Endothelial cell of umbilical vein (primary cell): ENCODE measurements around the gene LRP5. TPM values are rescaled to one million over a fixed set of nuclear protein-coding genes. Genes with fewer than 3 reads are reported as not detected.

Experiments
- BruUV-seq: library from RNA; stranded (reverse); fragments of 400-500 nt; replicated peaks from 2 replicates; lab custom pipeline; 2021; lab: Mats Ljungman, UMichigan
- CTCF ChIA-PET: fragments of 300-600, 350-600 bp; sonication (Branson Sonifier 250); formaldehyde crosslinking; loops from one replicate; lab custom pipeline; 2021; ENCODE audit warnings: antibody characterized with exemption, inconsistent platforms; lab: Charles Lee
- POLR2A ChIA-PET: fragments of 300-600, 350-600 bp; sonication (Branson Sonifier 250); formaldehyde crosslinking; loops from one replicate; lab custom pipeline; 2021; ENCODE audit warnings: antibody characterized with exemption, inconsistent platforms; lab: Charles Lee
- DNase-seq: peaks from one replicate; pipeline ENCODE4 v3.0.0-alpha.2; 2011; ENCODE audit warnings: low read depth, low spot score
- FAIRE-seq: peaks from 2 replicates; lab custom pipeline; 2011; peaks lifted over from hg19 to GRCh38; lab: Jason Lieb, UNC
- H2AFZ ChIP-seq: 2 replicates; pipeline ENCODE4 v1.6.0; 2012; ENCODE audit warnings: low read depth, low read length, control low read depth, inconsistent platforms
- H3K27ac ChIP-seq: 2 replicates; pipeline ENCODE4 v1.5.1; 2011; ENCODE audit warnings: low read depth, mild to moderate bottlenecking, control low read depth, low read length, moderate library complexity; ENCODE audit not compliant: insufficient read depth
- H3K27me3 ChIP-seq, 2 experiments: 2 replicates each; pipeline versions ENCODE4 v1.6.0 to v1.6.1; 2011; ENCODE audit warnings: low read length in 2 of 2, mixed read lengths in 1 of 2; ENCODE audit not compliant: control insufficient read depth in 2 of 2, insufficient read depth in 2 of 2
- H3K36me3 ChIP-seq, 2 experiments: 2 replicates in 1 of 2; 3 replicates in 1 of 2; pipeline ENCODE4 v1.5.1; 2011; ENCODE audit warnings: low read length in 2 of 2, mild to moderate bottlenecking in 1 of 2, moderate library complexity in 1 of 2; ENCODE audit not compliant: control insufficient read depth in 2 of 2, insufficient read depth in 2 of 2; ENCODE audit errors: extremely low read depth in 1 of 2
- H3K4me1 ChIP-seq: 3 replicates; pipeline ENCODE4 v1.5.1; 2011; ENCODE audit warnings: mild to moderate bottlenecking, low read length; ENCODE audit not compliant: control insufficient read depth, insufficient read depth; ENCODE audit errors: extremely low read depth
- H3K4me2 ChIP-seq: 2 replicates; pipeline ENCODE4 v1.6.1; 2011; ENCODE audit warnings: low read length, control low read depth, mixed read lengths; ENCODE audit not compliant: insufficient read depth
- H3K4me3 ChIP-seq, 3 experiments: fragments of 200-600 bp in 1 of 3; sonication (generic), shearing (Covaris generic) in 1 of 3; replicated peaks in 1 of 3; 2 replicates each; pipeline ENCODE4 v1.5.1; 2011 to 2016; ENCODE audit warnings: control low read depth in 3 of 3, low read length in 3 of 3, mild to moderate bottlenecking in 2 of 3, inconsistent platforms in 1 of 3, low read depth in 1 of 3, moderate library complexity in 1 of 3; ENCODE audit not compliant: insufficient read depth in 1 of 3
- H3K79me2 ChIP-seq: 2 replicates; pipeline ENCODE4 v1.6.0; 2012; ENCODE audit warnings: low read length, inconsistent platforms; ENCODE audit not compliant: control insufficient read depth, insufficient read depth
- H3K9ac ChIP-seq: replicated peaks from 2 replicates; pipeline ENCODE3; 2011; ENCODE audit warnings: low read length, control low read depth; ENCODE audit not compliant: insufficient read depth; ENCODE audit errors: extremely low read depth
- H3K9me1 ChIP-seq: replicated peaks from 3 replicates; pipeline ENCODE4 v1.6.0; 2011; ENCODE audit warnings: mild to moderate bottlenecking, low read length; ENCODE audit not compliant: control insufficient read depth, insufficient read depth; ENCODE audit errors: extremely low read depth
- H3K9me3 ChIP-seq: replicated peaks from 2 replicates; pipeline ENCODE4 v1.5.1; 2012; ENCODE audit warnings: low read length, inconsistent platforms; ENCODE audit not compliant: control insufficient read depth, insufficient read depth
- H4K20me1 ChIP-seq: replicated peaks from 2 replicates; pipeline ENCODE3; 2011; ENCODE audit warnings: mild to moderate bottlenecking, low read length; ENCODE audit not compliant: control insufficient read depth, insufficient read depth; ENCODE audit errors: extremely low read depth
- CTCF ChIP-seq, 2 donors: IDR thresholded peaks; 1 replicate in 1 of 2; 2 replicates in 1 of 2; pipeline ENCODE4 v1.5.1; 2011; ENCODE audit warnings: low read length in 2 of 2, mild to moderate bottlenecking in 2 of 2, moderate library complexity in 2 of 2, control low read depth in 1 of 2, inconsistent platforms in 1 of 2, low read depth in 1 of 2; ENCODE audit not compliant: insufficient read depth in 1 of 2; ENCODE audit errors: extremely low read depth in 1 of 2
- EZH2 ChIP-seq: IDR thresholded peaks from 2 replicates; pipeline ENCODE4 v1.6.1; 2012; ENCODE audit warnings: borderline replicate concordance, low read depth, mild to moderate bottlenecking, moderate library complexity, low read length, inconsistent platforms; ENCODE audit not compliant: severe bottlenecking
- FOS ChIP-seq: IDR thresholded peaks from 2 replicates; pipeline ENCODE4 v1.6.1; 2011; ENCODE audit warnings: mild to moderate bottlenecking, low read length, moderate library complexity, borderline replicate concordance; ENCODE audit not compliant: insufficient read depth
- GATA2 ChIP-seq: IDR thresholded peaks from 2 replicates; pipeline ENCODE4 v1.7.0; 2011; ENCODE audit warnings: low read depth, mild to moderate bottlenecking, moderate library complexity, mixed read lengths, low read length; ENCODE audit not compliant: insufficient read length, insufficient read depth
- JUN ChIP-seq: IDR thresholded peaks from 2 replicates; pipeline ENCODE4 v1.6.1; 2011; ENCODE audit warnings: borderline replicate concordance, low read depth; ENCODE audit not compliant: insufficient read length, insufficient read depth
- MAX ChIP-seq: IDR thresholded peaks from 2 replicates; pipeline ENCODE4 v1.6.1; 2011; ENCODE audit not compliant: insufficient read depth, insufficient read length
- MYC ChIP-seq: IDR thresholded peaks from one replicate; pipeline ENCODE4 v1.6.1; 2011; ENCODE audit warnings: mild to moderate bottlenecking, low read depth, low read length
- POLR2A ChIP-seq: IDR thresholded peaks from 2 replicates; pipeline ENCODE4 v1.6.1; 2012; ENCODE audit warnings: low read depth, mild to moderate bottlenecking, control low read depth, low read length
- POLR2AphosphoS5 ChIP-seq: IDR thresholded peaks from 2 replicates; pipeline ENCODE4 v1.6.1; 2012; ENCODE audit warnings: low read depth, mild to moderate bottlenecking, control low read depth, low read length, moderate library complexity; ENCODE audit not compliant: insufficient read depth
- dilution Hi-C: fragments of 300-500 bp; cut with MboI; formaldehyde crosslinking; loops from one replicate; pipeline ENCODE4 v1.15.0; 2019; ENCODE audit warnings: low sequenced_read_pairs; ENCODE audit not compliant: extremely low pct_ligation_motif_present
- intact Hi-C: fragments of 100-400 bp; cut with micrococcal nuclease; formaldehyde crosslinking; loops from one replicate; pipeline ENCODE4 v1.10.0; 2022
- polyA plus RNA-seq, 4 experiments: library from polyadenylated mRNA; depleted of rRNA in 3 of 4; stranded (reverse) in 3 of 4; unstranded in 1 of 4; fragments of >200 nt; gene quantifications; 2 replicates each; pipeline versions ENCODE4 v1.2.1 to v1.2.3, GENCODE V29; 2011 to 2012; ENCODE audit warnings: missing spikeins in 1 of 4
- total RNA-seq: library from RNA; stranded (reverse); gene quantifications from 2 replicates; pipeline ENCODE4 v1.2.3, GENCODE V29; 2021

The LRP5 gene
- total and polyA plus RNA-seq, 2 donors (not counting 3 experiments of a cell fraction or from before 2014, with no cell fraction given) = 35.1 to 51.8 TPM

- TF ChIP-seq MYC = no peak
- no peak for TF ChIP-seq GATA2
- TF ChIP-seq JUN = no peak
- TF ChIP-seq POLR2A = no peak
- no peak for TF ChIP-seq POLR2AphosphoS5
- no peak for TF ChIP-seq EZH2
- no peak for TF ChIP-seq FOS
- no peak for TF ChIP-seq MAX
- no peak for TF ChIP-seq CTCF (IDR thresholded peaks at IDR 0.05; ENCODE audit: extremely low read depth in 1 of 2, insufficient read depth in 1 of 2, low read depth in 1 of 2, low read length in 2 of 2)
Measured at GRCh38 chr11:68302256-68302655, 10.1 kb upstream of the LRP5 start.

More at GRCh38 chr11:68302256-68302655, 10.1 kb upstream of the LRP5 start:
- H3K36me3 ChIP-seq = no peaks in the 10 kb centered on the region
- no peak overlapping the region for H3K4me3 ChIP-seq
- no peaks in the 10 kb centered on the region for H3K4me1 ChIP-seq
- no peaks in the 10 kb centered on the region for H3K27me3 ChIP-seq
- H3K9me1 ChIP-seq = no peaks in the 10 kb centered on the region
- DNase-seq (no peak), FAIRE-seq (no peak)
- no peaks in the 10 kb centered on the region for H3K79me2 ChIP-seq
- no peak overlapping the region for H3K27ac ChIP-seq
- CTCF ChIA-PET = no interaction called here
- no peak overlapping the region for H2AFZ ChIP-seq
- intact Hi-C loops = no loop called here
- no peak overlapping the region for H3K4me2 ChIP-seq
- no peaks in the 10 kb centered on the region for H3K9me3 ChIP-seq
- dilution Hi-C loops = no loop called here
- no peaks in the 10 kb centered on the region for H4K20me1 ChIP-seq
- no peak overlapping the region for H3K9ac ChIP-seq
- POLR2A ChIA-PET = no interaction called here
- BruUV-seq = no TSS peak
